Neutrophil (primary cell): ENCODE results near the gene MRPL11.

Experiments used
- H3K27ac ChIP-seq: fragments of 200-600 bp; sonication (generic); 2 replicates; pipeline ENCODE4 v1.5.1; 2016; ENCODE audit warnings: mild to moderate bottlenecking, moderate library complexity
- H3K27me3 ChIP-seq: fragments of 200-600 bp; sonication (generic); 2 replicates; pipeline ENCODE4 v1.6.0; 2016; ENCODE audit warnings: mild to moderate bottlenecking
- H3K36me3 ChIP-seq: fragments of 200-600 bp; sonication (generic); 2 replicates; pipeline ENCODE4 v1.5.1; 2017
- H3K4me1 ChIP-seq, 2 experiments: fragments of 200-600 bp in 1 of 2; sonication (generic) in 1 of 2; 1 replicate in 1 of 2; 2 replicates in 1 of 2; pipeline versions ENCODE4 v1.5.1 to v1.6.1; 2013 to 2016; ENCODE audit warnings: low read depth in 1 of 2, low read length in 1 of 2, mild to moderate bottlenecking in 1 of 2, moderate library complexity in 1 of 2; ENCODE audit not compliant: control insufficient read depth in 1 of 2, insufficient read depth in 1 of 2
- H3K4me3 ChIP-seq, 2 experiments: fragments of 200-600 bp in 1 of 2; sonication (generic) in 1 of 2; 1 replicate in 1 of 2; 2 replicates in 1 of 2; pipeline ENCODE4 v1.5.1; 2013 to 2016; ENCODE audit warnings: low read depth in 1 of 2, low read length in 1 of 2, mild to moderate bottlenecking in 1 of 2, moderate library complexity in 1 of 2
- H3K9me3 ChIP-seq: fragments of 200-600 bp; sonication (generic); 2 replicates; pipeline ENCODE4 v1.5.1; 2016
- TF ChIP-seq, protein P1 (sequence below): fragments of 200-600 bp; sonication (generic); IDR thresholded peaks from 2 replicates; pipeline ENCODE4 v1.5.1; 2016; ENCODE audit warnings: antibody characterized with exemption

Gene MRPL11

DNA sequence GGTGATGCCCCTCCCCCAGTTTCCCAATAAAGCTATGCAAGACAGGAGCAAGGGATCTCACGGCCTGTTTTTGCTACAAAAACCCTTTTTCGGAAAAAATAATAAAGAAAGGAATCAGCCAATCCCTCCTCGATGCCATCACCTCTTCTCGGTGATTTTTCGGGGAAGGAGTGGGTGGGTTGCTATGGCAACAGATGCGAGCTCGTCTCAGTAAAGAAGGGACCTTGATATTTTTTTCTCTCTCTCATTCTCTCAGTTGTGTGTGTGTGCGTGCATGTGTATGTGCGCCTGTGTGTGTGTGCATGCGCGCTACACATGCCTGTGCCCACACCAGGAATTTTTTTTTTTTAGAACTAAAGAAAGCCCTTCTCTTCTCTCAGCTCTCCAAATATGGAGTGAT, 21.6 kb downstream of the MRPL11 start:
- TF ChIP-seq, protein P1, sequence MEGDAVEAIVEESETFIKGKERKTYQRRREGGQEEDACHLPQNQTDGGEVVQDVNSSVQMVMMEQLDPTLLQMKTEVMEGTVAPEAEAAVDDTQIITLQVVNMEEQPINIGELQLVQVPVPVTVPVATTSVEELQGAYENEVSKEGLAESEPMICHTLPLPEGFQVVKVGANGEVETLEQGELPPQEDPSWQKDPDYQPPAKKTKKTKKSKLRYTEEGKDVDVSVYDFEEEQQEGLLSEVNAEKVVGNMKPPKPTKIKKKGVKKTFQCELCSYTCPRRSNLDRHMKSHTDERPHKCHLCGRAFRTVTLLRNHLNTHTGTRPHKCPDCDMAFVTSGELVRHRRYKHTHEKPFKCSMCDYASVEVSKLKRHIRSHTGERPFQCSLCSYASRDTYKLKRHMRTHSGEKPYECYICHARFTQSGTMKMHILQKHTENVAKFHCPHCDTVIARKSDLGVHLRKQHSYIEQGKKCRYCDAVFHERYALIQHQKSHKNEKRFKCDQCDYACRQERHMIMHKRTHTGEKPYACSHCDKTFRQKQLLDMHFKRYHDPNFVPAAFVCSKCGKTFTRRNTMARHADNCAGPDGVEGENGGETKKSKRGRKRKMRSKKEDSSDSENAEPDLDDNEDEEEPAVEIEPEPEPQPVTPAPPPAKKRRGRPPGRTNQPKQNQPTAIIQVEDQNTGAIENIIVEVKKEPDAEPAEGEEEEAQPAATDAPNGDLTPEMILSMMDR, result no peak
- Histone ChIP-seq H3K4me1 (no peaks in the 10 kb centered on the region), H3K9me3 (no peaks in the 10 kb centered on the region), H3K27ac (no peak overlapping the region), H3K27me3 (peaks cover 94% of the 10 kb centered on the region), H3K36me3 (no peaks in the 10 kb centered on the region), H3K4me3 (no peak overlapping the region)

DNA sequence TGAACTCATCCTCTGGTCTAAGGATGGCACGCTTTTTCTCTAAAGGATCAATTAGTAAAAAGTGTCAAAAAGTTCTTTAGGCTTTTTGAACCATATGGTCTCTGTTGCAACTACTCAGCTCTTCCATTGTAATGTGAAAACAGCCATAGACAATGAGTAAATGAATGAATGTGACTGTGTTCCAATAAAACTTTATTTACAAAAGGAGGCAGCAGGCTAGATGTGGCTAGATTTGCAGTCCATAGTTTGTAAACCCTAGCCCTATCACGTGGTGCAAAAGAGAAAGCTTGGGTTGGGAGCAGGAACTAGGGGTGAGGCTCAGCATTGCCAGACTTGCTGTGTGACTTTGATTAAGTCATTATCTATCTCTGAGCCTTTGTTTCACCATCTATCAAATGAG, 23.2 kb downstream of the MRPL11 start:
- TF ChIP-seq, protein P1, result no peak
- H3K9me3 ChIP-seq, result no peaks in the 10 kb centered on the region
- peaks cover 99% of the 10 kb centered on the region for H3K27me3 ChIP-seq
- no peaks in the 10 kb centered on the region for H3K4me1 ChIP-seq
- no peak overlapping the region for H3K4me3 ChIP-seq
- no peaks in the 10 kb centered on the region for H3K36me3 ChIP-seq
- no peak overlapping the region for H3K27ac ChIP-seq

DNA sequence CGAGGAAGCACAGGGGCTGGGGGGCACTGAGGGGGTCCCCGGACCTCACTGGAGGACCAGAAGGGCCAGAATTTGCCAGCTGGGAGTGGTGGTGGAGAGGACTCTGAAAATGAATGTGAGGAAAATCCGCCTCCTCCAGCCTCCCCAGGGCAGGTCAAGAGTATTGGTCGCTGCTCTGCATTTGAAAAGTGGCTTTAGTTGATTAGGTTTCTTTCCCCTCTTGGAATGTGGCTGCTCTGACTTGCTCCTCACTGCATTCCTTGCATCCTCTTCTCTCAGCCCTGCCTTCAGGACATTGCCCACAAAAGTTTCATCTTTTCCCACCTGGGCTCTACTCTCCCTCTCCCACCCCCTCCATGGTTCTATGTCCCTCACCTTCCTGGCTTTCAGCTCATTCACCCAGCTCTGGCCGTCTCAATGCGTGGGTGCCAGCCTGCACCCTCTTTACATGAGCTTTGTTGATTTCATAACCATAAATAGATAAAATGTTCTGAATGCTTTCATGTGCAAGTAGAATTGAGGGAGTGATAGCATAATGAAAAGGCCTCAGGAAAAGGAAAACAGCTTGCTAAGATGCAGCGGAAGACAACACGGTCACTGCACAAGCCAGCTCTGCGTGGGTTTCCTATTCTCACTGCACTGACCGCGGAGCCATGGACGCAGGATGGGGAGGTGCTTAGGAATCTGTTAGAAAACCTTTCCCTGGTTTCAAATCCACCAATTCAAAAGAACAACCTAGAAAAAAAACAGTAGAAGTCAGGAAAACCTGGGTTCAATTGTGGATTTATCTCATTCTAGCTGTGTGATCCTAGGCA, 24.3 kb downstream of the MRPL11 start:
- TF ChIP-seq, protein P1, result no peak
- Histone ChIP-seq H3K4me3 (no peak overlapping the region), H3K27ac (no peak overlapping the region), H3K9me3 (no peaks in the 10 kb centered on the region), H3K27me3 (peaks cover 99% of the 10 kb centered on the region), H3K36me3 (no peaks in the 10 kb centered on the region), H3K4me1 (no peaks in the 10 kb centered on the region)

GRCh38 chr11:66413167-66413566, 25.5 kb downstream of the MRPL11 start:
- Histone ChIP-seq H3K36me3 (no peaks in the 10 kb centered on the region), H3K27me3 (peaks cover 97% of the 10 kb centered on the region)
- TF ChIP-seq, protein P1, result no peak

GRCh38 chr11:66412110-66412509, 26.5 kb downstream of the MRPL11 start:
- no peak overlapping the region for H3K4me3 ChIP-seq
- H3K36me3 ChIP-seq, result no peaks in the 10 kb centered on the region
- H3K4me1 ChIP-seq, result peaks cover 3 to 6% of the 10 kb centered on the region in 2 experiments
- no peak overlapping the region for H3K27ac ChIP-seq
- no peaks in the 10 kb centered on the region for H3K9me3 ChIP-seq
- TF ChIP-seq, protein P1, result no peak
- peaks cover 88% of the 10 kb centered on the region for H3K27me3 ChIP-seq

More at GRCh38 chr11:66413167-66413566, 25.5 kb downstream of the MRPL11 start:
- H3K9me3 ChIP-seq, result no peaks in the 10 kb centered on the region
- peaks cover 3 to 6% of the 10 kb centered on the region in 2 experiments for H3K4me1 ChIP-seq
- H3K4me3 ChIP-seq, result no peak overlapping the region
- no peak overlapping the region for H3K27ac ChIP-seq
